GM12878 (cell line): ENCODE measurements around the gene GLI2. TPM values are rescaled to one million over a fixed set of nuclear protein-coding genes. Genes with fewer than 3 reads are reported as not detected.

Source experiments
- ATAC-seq: fragments of 200-7000 bp; cut with Tn5 transposase; 3 replicates; pipeline ENCODE4 v1.9.1; 2020; ENCODE audit warnings: mild to moderate bottlenecking, moderate library complexity
- BruUV-seq: library from RNA; stranded (reverse); fragments of 400-500 nt; replicated peaks from 2 replicates; lab custom pipeline; 2021; lab: Mats Ljungman, UMichigan
- CTCF ChIA-PET: fragments of 300-600 bp; sonication (Branson Sonifier 250); formaldehyde crosslinking; extraction: SDS; loops from one replicate; lab custom pipeline; 2021; ENCODE audit warnings: inconsistent platforms; lab: Yijun Ruan, JAX
- POLR2A ChIA-PET: fragments of 350-600 bp; formaldehyde crosslinking; extraction: SDS; loops from one replicate; lab custom pipeline; 2021; ENCODE audit warnings: inconsistent platforms; lab: Charles Lee
- RAD21 ChIA-PET: fragments of 300-600 bp; sonication (Branson Sonifier 250); formaldehyde crosslinking; loops from one replicate; lab custom pipeline; 2023; ENCODE audit warnings: antibody characterized with exemption; ENCODE audit not compliant: unreplicated experiment; lab: Charles Lee
- SMC1A ChIA-PET: fragments of 300-600 bp; sonication (Branson Sonifier 250); formaldehyde crosslinking; loops from one replicate; lab custom pipeline; 2023; ENCODE audit not compliant: unreplicated experiment, uncharacterized antibody; lab: Charles Lee
- DNase-seq: peaks from one replicate; pipeline ENCODE4 v3.0.0-alpha.2; 2011; ENCODE audit warnings: low read depth, low spot score
- FAIRE-seq: peaks from 3 replicates; lab custom pipeline; 2011; peaks lifted over from hg19 to GRCh38; lab: Jason Lieb, UNC
- H2AFZ ChIP-seq: 2 replicates; pipeline ENCODE4 v1.6.0; 2011; ENCODE audit warnings: low read depth, low read length, control low read depth; ENCODE audit not compliant: control insufficient read depth
- H3K27ac ChIP-seq: 2 replicates; pipeline ENCODE4 v1.5.1; 2011; ENCODE audit warnings: control low read depth; ENCODE audit not compliant: control insufficient read depth, insufficient read depth
- H3K27me3 ChIP-seq, 2 experiments: replicated peaks in 1 of 2; 2 replicates each; pipeline versions ENCODE4 v1.6.0 to v1.6.1; 2011; ENCODE audit warnings: low read length in 1 of 2; ENCODE audit not compliant: control insufficient read depth in 2 of 2, insufficient read depth in 2 of 2
- H3K36me3 ChIP-seq, 2 experiments: 2 replicates each; pipeline ENCODE4 v1.5.1; 2011; ENCODE audit warnings: low read length in 1 of 2; ENCODE audit not compliant: control insufficient read depth in 2 of 2, insufficient read depth in 2 of 2
- H3K4me1 ChIP-seq: 2 replicates; pipeline ENCODE4 v1.6.1; 2011; ENCODE audit warnings: mild to moderate bottlenecking, low read length, moderate library complexity, mixed read lengths; ENCODE audit not compliant: control insufficient read depth, insufficient read depth
- H3K4me2 ChIP-seq: 2 replicates; pipeline ENCODE4 v1.6.0; 2011; ENCODE audit warnings: control low read depth; ENCODE audit not compliant: control insufficient read depth, insufficient read depth
- H3K4me3 ChIP-seq: fragments of 200-600 bp; sonication (generic); 2 replicates; pipeline ENCODE4 v1.5.1; 2016
- H3K79me2 ChIP-seq: 2 replicates; pipeline ENCODE4 v1.6.0; 2011; ENCODE audit warnings: low read length; ENCODE audit not compliant: control insufficient read depth, insufficient read depth
- H3K9ac ChIP-seq: 2 replicates; pipeline ENCODE4 v1.8.0; 2011; ENCODE audit warnings: low read length, control low read depth, mixed read lengths; ENCODE audit not compliant: control insufficient read depth, insufficient read depth
- H3K9me3 ChIP-seq: replicated peaks from 3 replicates; pipeline ENCODE4 v1.5.1; 2011; ENCODE audit warnings: mild to moderate bottlenecking, low read length; ENCODE audit not compliant: control insufficient read depth, insufficient read depth
- H4K20me1 ChIP-seq: 2 replicates; pipeline ENCODE4 v1.6.0; 2011; ENCODE audit not compliant: control insufficient read depth, insufficient read depth
- CBX3 ChIP-seq: fragments of 200-600 bp; sonication (generic); IDR thresholded peaks from 2 replicates; pipeline ENCODE4 v1.6.1; 2016; ENCODE audit warnings: low read depth, borderline replicate concordance
- CREM ChIP-seq: IDR thresholded peaks from 2 replicates; pipeline ENCODE4 v1.6.1; 2014; ENCODE audit warnings: antibody characterized with exemption, low read depth
- GABPA ChIP-seq: IDR thresholded peaks from 2 replicates; pipeline ENCODE4 v1.6.1; 2014; ENCODE audit warnings: antibody characterized with exemption, low read depth, mild to moderate bottlenecking, inconsistent platforms
- IKZF1 ChIP-seq: fragments of 450-650 bp; conservative IDR thresholded peaks from 2 replicates; pipeline ENCODE4 v1.6.1; 2017; ENCODE audit warnings: antibody characterized with exemption, mild to moderate bottlenecking
- IKZF2 ChIP-seq, 2 experiments: fragments of 450-650 bp; IDR thresholded peaks; 2 replicates each; pipeline ENCODE4 v1.6.1; 2017; ENCODE audit warnings: mild to moderate bottlenecking in 2 of 2, moderate library complexity in 2 of 2
- IRF5 ChIP-seq: fragments of 450-650 bp; IDR thresholded peaks from 2 replicates; pipeline ENCODE4 v1.6.1; 2017; ENCODE audit warnings: borderline replicate concordance
- MYC ChIP-seq: IDR thresholded peaks from 2 replicates; pipeline ENCODE4 v1.6.1; 2011; ENCODE audit warnings: mild to moderate bottlenecking, low read length, moderate library complexity, inconsistent platforms; ENCODE audit not compliant: insufficient read depth, insufficient replicate concordance, insufficient read length, severe bottlenecking
- RAD51 ChIP-seq: fragments of 450-650 bp; IDR thresholded peaks from 2 replicates; pipeline ENCODE4 v1.6.1; 2016; ENCODE audit warnings: moderate library complexity, mild to moderate bottlenecking, inconsistent platforms
- ZSCAN29 ChIP-seq: fragments of 450-650 bp; IDR thresholded peaks from 2 replicates; pipeline ENCODE4 v1.6.1; 2017; ENCODE audit warnings: mild to moderate bottlenecking, moderate library complexity
- WGBS: methylation state at CpG from one replicate; pipeline ENCODE4 v1.1.6; 2016; ENCODE audit warnings: low lambda C conversion rate; ENCODE audit not compliant: insufficient replicate concordance, insufficient coverage; ENCODE audit errors: missing lambda C conversion rate; 5-methylcytosine and 5-hydroxymethylcytosine counted together
- in situ Hi-C: fragments of 300-500 bp; cut with MboI; formaldehyde crosslinking; loops from 9 replicates; pipeline ENCODE4 v1.14.3; 2018; ENCODE audit warnings: mixed read lengths
- intact Hi-C: fragments of 100-400 bp; cut with micrococcal nuclease; formaldehyde crosslinking; loops from one replicate; pipeline ENCODE4 v1.14.2; 2022; ENCODE audit not compliant: unreplicated experiment
- polyA plus RNA-seq, 11 experiments: library from polyadenylated mRNA; depleted of rRNA in 4 of 11; unstranded in 6 of 11; stranded (reverse) in 5 of 11; fragments of >200 nt; fragmentation: Nextera tagmentation in 4 of 11; fragmentation: Illumina TruSeq in 1 of 11; extraction: Ambion mirVana in 4 of 11; extraction: Trizol in 1 of 11; gene quantifications; 1 replicate in 1 of 11; 2 replicates in 10 of 11; pipeline versions ENCODE4 v1.2.1 to v1.2.3, GENCODE V29; 2011 to 2016; ENCODE audit warnings: inconsistent platforms in 2 of 11, missing spikeins in 2 of 11, low read depth in 1 of 11
- total RNA-seq, 4 experiments: library from RNA; depleted of rRNA in 3 of 4; stranded (reverse); fragments of >200 nt in 3 of 4; fragmentation: Illumina TruSeq in 1 of 4; extraction: Trizol in 1 of 4; gene quantifications; 2 replicates each; pipeline versions ENCODE4 v1.2.1 to v1.2.3, GENCODE V29; 2013 to 2021
- TF ChIP-seq, protein P1 (sequence below): fragments of 450-650 bp; IDR thresholded peaks from 2 replicates; pipeline ENCODE4 v1.6.1; 2016; ENCODE audit warnings: mild to moderate bottlenecking, moderate library complexity, borderline replicate concordance

The GLI2 gene
- total and polyA plus RNA-seq, 10 of the 15 experiments (the other 5 are each of a cell fraction or from before 2014, with no cell fraction given): 0.01 TPM; not detected in 9

DNA sequence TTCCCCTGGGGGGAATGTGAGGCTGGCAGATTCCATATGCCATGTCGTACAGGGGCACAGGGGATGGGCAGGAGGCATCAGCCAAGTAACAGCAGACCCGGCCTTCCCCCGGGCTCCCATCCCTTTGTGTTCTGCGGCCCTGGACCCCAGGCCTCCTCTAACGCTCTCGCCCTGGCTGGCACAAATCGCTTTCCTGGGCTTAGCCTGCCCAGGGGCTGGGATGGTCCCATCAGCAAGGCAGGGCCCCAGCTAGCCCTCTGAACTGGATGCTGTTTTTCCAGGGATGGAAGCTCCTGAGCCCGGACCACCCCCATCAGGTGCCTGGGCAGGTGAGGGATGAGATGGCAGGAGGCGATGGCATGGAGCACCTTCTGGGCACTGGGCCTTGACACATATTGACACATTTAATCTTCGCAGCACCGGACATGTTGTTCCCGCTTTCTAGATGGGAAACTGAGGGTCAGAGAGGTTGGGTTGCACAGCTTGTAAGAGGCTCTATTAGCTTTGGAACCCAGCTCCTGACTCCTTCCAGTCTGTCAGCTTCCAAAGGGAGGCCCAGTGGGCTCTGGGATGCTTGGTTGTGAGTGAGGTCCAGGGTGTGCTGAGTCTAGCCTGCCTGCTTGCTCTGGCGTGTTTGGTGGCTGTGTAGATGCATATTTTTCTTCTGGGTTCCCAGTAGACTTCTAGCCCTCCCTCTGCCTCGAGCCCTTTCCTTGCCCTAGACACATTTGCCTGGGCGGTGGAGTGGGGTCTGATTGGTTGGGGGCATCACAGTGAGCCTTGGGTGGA, 40.3 kb downstream of the GLI2 start:
- Histone ChIP-seq H3K79me2 (no peaks in the 10 kb centered on the region), H3K9me3 (no peaks in the 10 kb centered on the region), H2AFZ (no peak overlapping the region), H3K27me3 (no peaks in the 10 kb centered on the region; a peak in 1 of 4 replicates), H4K20me1 (no peaks in the 10 kb centered on the region), H3K36me3 (no peaks in the 10 kb centered on the region), H3K4me2 (no peak overlapping the region), H3K4me3 (no peak overlapping the region), H3K9ac (no peak overlapping the region), H3K4me1 (no peaks in the 10 kb centered on the region), H3K27ac (no peak overlapping the region)
- no TSS peak for BruUV-seq
- POLR2A ChIA-PET: no interaction called here
- RAD21 ChIA-PET: no interaction called here
- TF ChIP-seq IKZF1: no peak
- no peak for TF ChIP-seq MYC
- no peak for TF ChIP-seq IKZF2 (IDR thresholded peaks at IDR 0.05)
- no peak for TF ChIP-seq ZSCAN29
- TF ChIP-seq CREM: no peak
- TF ChIP-seq GABPA: no peak
- TF ChIP-seq, protein P1, sequence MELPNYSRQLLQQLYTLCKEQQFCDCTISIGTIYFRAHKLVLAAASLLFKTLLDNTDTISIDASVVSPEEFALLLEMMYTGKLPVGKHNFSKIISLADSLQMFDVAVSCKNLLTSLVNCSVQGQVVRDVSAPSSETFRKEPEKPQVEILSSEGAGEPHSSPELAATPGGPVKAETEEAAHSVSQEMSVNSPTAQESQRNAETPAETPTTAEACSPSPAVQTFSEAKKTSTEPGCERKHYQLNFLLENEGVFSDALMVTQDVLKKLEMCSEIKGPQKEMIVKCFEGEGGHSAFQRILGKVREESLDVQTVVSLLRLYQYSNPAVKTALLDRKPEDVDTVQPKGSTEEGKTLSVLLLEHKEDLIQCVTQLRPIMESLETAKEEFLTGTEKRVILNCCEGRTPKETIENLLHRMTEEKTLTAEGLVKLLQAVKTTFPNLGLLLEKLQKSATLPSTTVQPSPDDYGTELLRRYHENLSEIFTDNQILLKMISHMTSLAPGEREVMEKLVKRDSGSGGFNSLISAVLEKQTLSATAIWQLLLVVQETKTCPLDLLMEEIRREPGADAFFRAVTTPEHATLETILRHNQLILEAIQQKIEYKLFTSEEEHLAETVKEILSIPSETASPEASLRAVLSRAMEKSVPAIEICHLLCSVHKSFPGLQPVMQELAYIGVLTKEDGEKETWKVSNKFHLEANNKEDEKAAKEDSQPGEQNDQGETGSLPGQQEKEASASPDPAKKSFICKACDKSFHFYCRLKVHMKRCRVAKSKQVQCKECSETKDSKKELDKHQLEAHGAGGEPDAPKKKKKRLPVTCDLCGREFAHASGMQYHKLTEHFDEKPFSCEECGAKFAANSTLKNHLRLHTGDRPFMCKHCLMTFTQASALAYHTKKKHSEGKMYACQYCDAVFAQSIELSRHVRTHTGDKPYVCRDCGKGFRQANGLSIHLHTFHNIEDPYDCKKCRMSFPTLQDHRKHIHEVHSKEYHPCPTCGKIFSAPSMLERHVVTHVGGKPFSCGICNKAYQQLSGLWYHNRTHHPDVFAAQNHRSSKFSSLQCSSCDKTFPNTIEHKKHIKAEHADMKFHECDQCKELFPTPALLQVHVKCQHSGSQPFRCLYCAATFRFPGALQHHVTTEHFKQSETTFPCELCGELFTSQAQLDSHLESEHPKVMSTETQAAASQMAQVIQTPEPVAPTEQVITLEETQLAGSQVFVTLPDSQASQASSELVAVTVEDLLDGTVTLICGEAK: no peak
- no peak for TF ChIP-seq IRF5
- no peak for TF ChIP-seq RAD51
- TF ChIP-seq CBX3: no peak
- 38% methylated on average over 15 of the region's 15 CpGs for WGBS
- no peak for ATAC-seq
- CTCF ChIA-PET: no interaction called here
- no peak for DNase-seq
- in situ Hi-C loops (no loop called here), intact Hi-C loops (no loop called here)
- SMC1A ChIA-PET: no interaction called here
- FAIRE-seq: no peak
